ENCODE measurements around the gene COA8.

The COA8 gene

GRCh38 chr14:103627073-103628025, 64.6 kb downstream of the COA8 start:
- DNase-seq = no peak

- DNase-seq = no peak
Measured at GRCh38 chr14:103628221-103628683, 65.5 kb downstream of the COA8 start.

DNA sequence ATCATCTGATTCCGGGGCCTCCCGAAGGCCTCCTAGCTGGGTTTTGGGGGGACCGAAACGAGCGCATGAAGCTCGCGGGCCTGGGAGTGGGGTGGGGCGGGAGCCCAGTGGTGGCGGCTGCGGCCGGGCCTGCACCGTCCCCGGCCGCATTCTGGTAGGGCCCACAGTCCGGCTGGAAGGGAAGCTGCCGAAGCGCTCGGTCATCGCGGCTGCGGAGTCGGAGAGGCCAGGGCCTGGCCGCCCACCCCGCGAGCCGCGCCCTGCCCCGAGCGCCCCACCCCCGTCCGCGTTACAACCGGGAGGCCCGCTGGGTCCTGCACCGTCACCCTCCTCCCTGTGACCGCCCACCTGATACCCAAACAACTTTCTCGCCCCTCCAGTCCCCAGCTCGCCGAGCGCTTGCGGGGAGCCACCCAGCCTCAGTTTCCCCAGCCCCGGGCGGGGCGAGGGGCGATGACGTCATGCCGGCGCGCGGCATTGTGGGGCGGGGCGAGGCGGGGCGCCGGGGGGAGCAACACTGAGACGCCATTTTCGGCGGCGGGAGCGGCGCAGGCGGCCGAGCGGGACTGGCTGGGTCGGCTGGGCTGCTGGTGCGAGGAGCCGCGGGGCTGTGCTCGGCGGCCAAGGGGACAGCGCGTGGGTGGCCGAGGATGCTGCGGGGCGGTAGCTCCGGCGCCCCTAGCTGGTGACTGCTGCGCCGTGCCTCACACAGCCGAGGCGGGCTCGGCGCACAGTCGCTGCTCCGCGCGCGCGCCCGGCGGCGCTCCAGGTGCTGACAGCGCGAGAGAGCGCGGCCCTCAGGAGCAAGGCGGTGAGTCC, 66.1 kb downstream of the COA8 start, which contains the start of gene KLC1:
KLC1 (plus strand) TSS at position 528 of the 819 bp plus-strand sequence. CDS start 25,354 bp downstream, outside the sequence.
- peak; percentile 52 for DNase-seq

GRCh38 chr14:103629503-103630121, 66.9 kb downstream of the COA8 start:
- peak; percentile 13 for DNase-seq

GRCh38 chr14:103630364-103631108, 67.8 kb downstream of the COA8 start:
- DNase-seq = no peak

DNA sequence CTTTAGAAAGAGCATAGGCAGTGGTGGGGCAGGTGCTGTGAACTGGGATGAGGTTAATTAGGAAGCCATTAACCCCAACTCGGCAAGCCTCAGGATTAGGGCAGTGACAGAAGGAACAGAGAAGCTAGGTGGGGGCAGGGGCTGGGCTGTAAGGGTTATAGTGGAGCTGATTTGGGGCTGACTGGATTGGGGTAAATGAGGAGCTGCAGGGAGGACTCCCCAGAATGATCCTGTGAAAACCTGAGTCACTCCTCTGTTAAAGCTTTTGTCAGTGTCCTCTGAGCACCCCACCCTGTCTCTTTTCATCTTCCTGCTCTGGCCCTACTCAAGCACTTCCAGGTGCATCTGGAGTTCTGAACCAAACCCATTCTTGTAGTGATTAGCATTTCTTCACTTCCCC, 70.6 kb downstream of the COA8 start:
- no peak for DNase-seq

DNA sequence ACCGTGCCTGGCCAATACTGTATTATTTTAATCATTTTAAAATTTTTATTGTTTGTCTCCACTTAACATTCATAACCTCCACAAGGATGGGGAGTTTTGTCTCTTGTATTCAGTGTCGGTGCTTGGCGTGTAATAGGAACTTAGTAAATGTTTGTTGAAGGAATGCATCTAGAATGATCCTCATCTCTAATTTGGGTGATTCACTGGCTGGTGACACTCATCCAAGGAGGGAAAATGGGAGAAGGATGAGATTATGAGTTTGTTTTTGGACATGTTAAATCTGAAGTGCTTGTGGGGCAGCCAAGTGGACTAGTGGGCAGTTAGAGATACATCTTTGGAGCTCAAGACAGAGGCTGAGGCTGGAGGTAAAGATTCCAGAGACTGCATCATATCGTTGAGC, 71.4 kb downstream of the COA8 start:
- DNase-seq = no peak

DNA sequence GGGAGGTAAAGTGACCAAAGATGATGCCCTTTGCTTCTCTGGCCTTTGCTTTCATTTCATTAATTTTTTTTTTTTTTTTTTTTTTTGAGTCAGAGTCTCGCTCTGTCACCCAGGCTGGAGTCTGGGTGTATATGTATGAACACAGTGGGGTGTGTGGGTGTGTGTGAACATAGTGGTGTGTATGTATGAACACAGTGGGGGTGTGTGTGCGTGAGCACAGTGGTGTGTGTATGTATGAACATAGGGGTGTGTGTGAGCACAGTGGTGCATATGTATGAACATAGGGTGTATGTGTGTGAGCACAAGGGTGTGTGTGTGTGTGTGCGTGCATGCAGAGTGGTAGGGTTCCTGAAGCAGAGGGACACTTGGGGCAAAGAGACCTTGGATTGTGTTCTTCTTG, 75.8 kb downstream of the COA8 start:
- DNase-seq = no peak
